ENCODE data around the gene PGAM2.

Gene PGAM2

DNA sequence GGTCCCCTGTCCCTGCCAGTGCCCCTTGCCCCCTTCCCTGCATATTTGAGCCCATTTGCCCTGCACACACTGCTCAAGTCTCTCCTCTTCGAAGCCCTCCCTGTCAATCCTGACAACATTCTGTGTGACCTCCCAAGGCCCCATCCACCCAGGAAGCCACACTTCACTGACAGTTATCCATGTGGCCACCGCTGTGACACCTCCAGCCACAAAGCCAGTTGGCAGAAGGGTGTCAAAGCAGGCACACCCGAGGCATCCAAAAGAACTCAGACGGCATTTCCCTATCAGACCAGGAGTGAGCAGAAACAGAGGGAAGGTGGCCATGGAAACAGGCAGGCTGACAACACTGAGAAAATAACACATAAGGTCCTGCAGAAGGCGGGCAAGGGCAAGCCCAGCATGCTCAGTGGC lies 12.3 kb upstream of the PGAM2 start:
- TF ChIP-seq, protein P1, sequence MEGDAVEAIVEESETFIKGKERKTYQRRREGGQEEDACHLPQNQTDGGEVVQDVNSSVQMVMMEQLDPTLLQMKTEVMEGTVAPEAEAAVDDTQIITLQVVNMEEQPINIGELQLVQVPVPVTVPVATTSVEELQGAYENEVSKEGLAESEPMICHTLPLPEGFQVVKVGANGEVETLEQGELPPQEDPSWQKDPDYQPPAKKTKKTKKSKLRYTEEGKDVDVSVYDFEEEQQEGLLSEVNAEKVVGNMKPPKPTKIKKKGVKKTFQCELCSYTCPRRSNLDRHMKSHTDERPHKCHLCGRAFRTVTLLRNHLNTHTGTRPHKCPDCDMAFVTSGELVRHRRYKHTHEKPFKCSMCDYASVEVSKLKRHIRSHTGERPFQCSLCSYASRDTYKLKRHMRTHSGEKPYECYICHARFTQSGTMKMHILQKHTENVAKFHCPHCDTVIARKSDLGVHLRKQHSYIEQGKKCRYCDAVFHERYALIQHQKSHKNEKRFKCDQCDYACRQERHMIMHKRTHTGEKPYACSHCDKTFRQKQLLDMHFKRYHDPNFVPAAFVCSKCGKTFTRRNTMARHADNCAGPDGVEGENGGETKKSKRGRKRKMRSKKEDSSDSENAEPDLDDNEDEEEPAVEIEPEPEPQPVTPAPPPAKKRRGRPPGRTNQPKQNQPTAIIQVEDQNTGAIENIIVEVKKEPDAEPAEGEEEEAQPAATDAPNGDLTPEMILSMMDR (IDR thresholded peaks at IDR 0.05), result no peak
- Histone ChIP-seq H3K9me3 (no peaks in the 10 kb centered on the region), H3K27me3 (no peaks in the 10 kb centered on the region), H3K36me3 (peaks cover 71% of the 10 kb centered on the region), H3K4me1 (ENCODE audit: control insufficient read depth in 1 of 2, insufficient read depth in 1 of 2, low read depth in 1 of 2, low read length in 1 of 2) (peaks cover 40 to 41% of the 10 kb centered on the region in 2 experiments), H3K27ac (peak overlapping the region; percentile 94), H3K4me3 (ENCODE audit: low read depth in 1 of 2, low read length in 1 of 2) (no peak overlapping the region)

GRCh38 chr7:44077061-44077460 lies 11.7 kb upstream of the PGAM2 start:
- H3K27me3 ChIP-seq, result no peaks in the 10 kb centered on the region
- peak overlapping the region; percentile 94 for H3K27ac ChIP-seq
- H3K36me3 ChIP-seq, result peaks cover 74% of the 10 kb centered on the region
- TF ChIP-seq, protein P1 (IDR thresholded peaks at IDR 0.05), result no peak
- no peak overlapping the region for H3K4me3 ChIP-seq (ENCODE audit: low read depth in 1 of 2, low read length in 1 of 2)
- H3K4me1 ChIP-seq (ENCODE audit: control insufficient read depth in 1 of 2, insufficient read depth in 1 of 2, low read depth in 1 of 2, low read length in 1 of 2), result peaks cover 36 to 40% of the 10 kb centered on the region in 2 experiments
- H3K9me3 ChIP-seq, result no peaks in the 10 kb centered on the region

DNA sequence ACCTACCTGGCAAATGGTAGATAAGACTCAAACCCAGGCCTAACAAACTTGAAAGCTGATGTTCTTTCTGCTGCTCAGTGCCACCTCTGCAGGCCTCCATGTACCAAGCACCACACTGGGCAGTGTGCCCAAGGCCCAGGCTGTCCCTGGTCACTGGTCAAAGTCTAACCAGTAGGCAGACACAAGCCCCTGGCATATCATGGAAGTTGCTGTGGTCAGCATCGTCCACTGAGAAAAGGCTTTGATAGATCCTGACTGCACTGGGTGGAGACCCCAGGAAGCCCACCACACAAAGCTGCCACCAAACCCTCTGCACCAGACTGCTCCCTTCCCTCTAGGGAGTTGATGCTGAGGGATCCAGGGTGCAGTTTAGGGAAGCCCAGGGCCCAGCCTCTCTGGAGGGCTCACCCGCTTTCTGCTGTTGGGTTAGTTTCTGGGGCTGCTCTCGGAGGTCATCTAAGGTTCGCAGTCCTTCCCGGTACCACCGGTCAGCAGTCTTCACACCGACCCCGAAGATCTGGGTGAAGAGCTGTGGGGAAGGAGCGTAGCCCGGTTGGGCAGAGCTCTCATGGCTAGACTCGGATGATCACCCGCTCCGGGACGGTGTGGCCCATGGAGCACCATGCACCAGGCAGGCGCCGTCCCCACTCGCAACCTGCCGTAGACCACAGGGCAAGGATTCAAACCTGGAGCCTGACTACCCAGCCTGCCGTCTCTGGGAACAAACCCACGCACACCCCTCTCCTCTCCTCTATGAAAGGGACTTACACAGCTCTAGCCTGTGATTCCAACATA lies 10.9 kb upstream of the PGAM2 start:
- TF ChIP-seq, protein P1 (IDR thresholded peaks at IDR 0.05), result no peak
- peaks cover 31 to 32% of the 10 kb centered on the region in 2 experiments for H3K4me1 ChIP-seq (ENCODE audit: control insufficient read depth in 1 of 2, insufficient read depth in 1 of 2, low read depth in 1 of 2, low read length in 1 of 2)
- peaks cover 74% of the 10 kb centered on the region for H3K36me3 ChIP-seq
- H3K9me3 ChIP-seq, result no peaks in the 10 kb centered on the region
- H3K27me3 ChIP-seq, result no peaks in the 10 kb centered on the region
- peak overlapping the region; percentile 94 for H3K27ac ChIP-seq
- H3K4me3 ChIP-seq (ENCODE audit: low read depth in 1 of 2, low read length in 1 of 2), result no peak overlapping the region

- Histone ChIP-seq H3K27ac (peak overlapping the region; percentile 94), H3K36me3 (peaks cover 71% of the 10 kb centered on the region), H3K27me3 (no peaks in the 10 kb centered on the region), H3K9me3 (no peaks in the 10 kb centered on the region), H3K4me1 (ENCODE audit: control insufficient read depth in 1 of 2, insufficient read depth in 1 of 2, low read depth in 1 of 2, low read length in 1 of 2) (peaks cover 25 to 27% of the 10 kb centered on the region in 2 experiments), H3K4me3 (ENCODE audit: low read depth in 1 of 2, low read length in 1 of 2) (no peak overlapping the region)
- TF ChIP-seq, protein P1 (IDR thresholded peaks at IDR 0.05), result no peak
Observed at GRCh38 chr7:44075296-44076075, 10.1 kb upstream of the PGAM2 start.

GRCh38 chr7:44074349-44074695 lies 9.0 kb upstream of the PGAM2 start:
- H3K36me3 ChIP-seq, result peaks cover 59% of the 10 kb centered on the region

More at GRCh38 chr7:44074349-44074695, 9.0 kb upstream of the PGAM2 start:
- H3K9me3 ChIP-seq, result no peaks in the 10 kb centered on the region
- H3K27me3 ChIP-seq, result no peaks in the 10 kb centered on the region
- peak overlapping the region; percentile 50 to 53 for H3K4me3 ChIP-seq (ENCODE audit: low read depth in 1 of 2, low read length in 1 of 2)
- peaks cover 25 to 27% of the 10 kb centered on the region in 2 experiments for H3K4me1 ChIP-seq (ENCODE audit: control insufficient read depth in 1 of 2, insufficient read depth in 1 of 2, low read depth in 1 of 2, low read length in 1 of 2)
- H3K27ac ChIP-seq, result peak overlapping the region; percentile 94
- TF ChIP-seq, protein P1 (IDR thresholded peaks at IDR 0.05), result no peak

Measured in neutrophil (primary cell).